ENCODE results near the gene EFEMP1. TPM values are rescaled to one million over a fixed set of nuclear protein-coding genes. Genes with fewer than 3 reads are reported as not detected.
A peak's percentile ranks its signal among the peaks of the same experiment; 100 is the strongest.

EFEMP1 gene
- total and polyA plus RNA-seq, 4 donors = 0.65 to 11.5 (median 6.5) TPM

DNA sequence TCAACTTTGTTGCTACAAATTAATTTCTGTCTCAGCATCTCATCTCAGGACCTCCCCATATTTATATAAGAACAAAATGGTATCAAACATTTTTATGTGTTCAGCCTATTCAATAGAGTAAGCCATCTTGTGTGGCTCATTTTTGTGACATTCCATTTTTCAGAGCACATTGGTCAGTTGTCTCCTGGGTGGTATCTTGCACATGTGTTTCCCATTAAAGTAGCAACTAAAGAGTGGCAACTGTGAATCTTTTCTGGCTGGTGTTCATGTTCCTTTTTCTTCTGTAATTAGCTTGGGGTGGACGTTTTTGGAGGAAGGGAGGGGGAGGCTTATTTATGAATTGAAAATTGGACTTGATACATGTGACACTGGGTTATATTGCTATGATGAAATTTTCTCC, 45.4 kb upstream of the EFEMP1 start:
- Histone ChIP-seq H3K27ac (ENCODE audit: low read depth in 1 of 2, low read length in 2 of 2) (no peak overlapping the region), H3K36me3 (ENCODE audit: control insufficient read depth in 4 of 4, insufficient read depth in 3 of 4, low read depth in 1 of 4, low read length in 3 of 4) (no peaks in the 10 kb centered on the region), H3K9me3 (ENCODE audit: control insufficient read depth in 4 of 4, low read length in 3 of 4) (no peaks in the 10 kb centered on the region), H3K4me3 (ENCODE audit: low read depth in 1 of 3, low read length in 3 of 3) (no peak overlapping the region), H3K4me1 (ENCODE audit: control insufficient read depth in 4 of 4, insufficient read depth in 4 of 4, low read length in 3 of 4) (peaks cover 0 to 2% (median 0%) of the 10 kb centered on the region in 4 donors), H3K9ac (ENCODE audit: low read depth in 1 of 2, low read length in 2 of 2) (no peak overlapping the region), H3K27me3 (ENCODE audit: control insufficient read depth in 4 of 4, insufficient read depth in 4 of 4, low read length in 3 of 4) (no peaks in the 10 kb centered on the region)
- WGBS = 15% methylated on average over 1 of the region's 1 CpG
- TF ChIP-seq JUND (IDR thresholded peaks at IDR 0.05) (no peak), YY1 (IDR thresholded peaks at IDR 0.05) (no peak)
- no peak for DNase-seq (ENCODE audit: low spot score)

DNA sequence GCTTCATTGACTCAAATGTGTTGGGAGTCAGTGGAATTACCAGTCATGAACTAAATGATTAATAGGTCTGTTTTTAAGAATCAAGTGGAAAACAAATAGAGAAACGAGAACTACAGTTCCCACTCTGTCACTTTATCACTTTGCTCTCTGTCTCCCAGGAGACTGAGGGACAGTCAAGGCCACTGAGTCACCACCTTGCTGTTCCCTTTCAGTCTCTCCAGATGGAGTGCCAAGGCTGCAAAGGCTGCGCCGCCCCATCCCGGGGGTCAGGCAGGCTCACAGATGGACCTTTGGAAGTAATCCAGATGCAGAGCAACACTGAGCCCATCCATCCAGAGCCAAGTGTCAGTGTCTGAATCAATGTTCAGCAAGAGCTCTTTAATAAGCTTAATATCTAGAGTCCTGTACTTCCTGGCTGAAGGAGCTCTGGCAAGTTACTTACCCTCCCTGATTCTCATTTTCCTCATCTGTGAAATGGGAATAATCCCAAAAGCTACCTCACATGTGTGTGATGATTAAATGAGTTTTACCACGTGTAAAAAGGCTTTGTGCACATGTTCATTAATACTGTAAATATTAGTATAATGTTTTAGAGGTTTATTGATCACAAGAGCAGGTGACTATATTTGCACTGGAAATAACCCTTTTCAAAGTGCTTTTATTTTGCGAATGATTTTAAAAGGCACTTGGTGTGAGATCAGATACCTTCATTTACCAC, 43.0 kb upstream of the EFEMP1 start:
- Histone ChIP-seq H3K4me3 (ENCODE audit: low read depth in 1 of 3, low read length in 3 of 3) (no peak overlapping the region), H3K27me3 (ENCODE audit: control insufficient read depth in 4 of 4, insufficient read depth in 4 of 4, low read length in 3 of 4) (no peaks in the 10 kb centered on the region), H3K4me1 (ENCODE audit: control insufficient read depth in 4 of 4, insufficient read depth in 4 of 4, low read length in 3 of 4) (peaks cover 0 to 2% (median 0%) of the 10 kb centered on the region in 4 donors), H3K9me3 (ENCODE audit: control insufficient read depth in 4 of 4, low read length in 3 of 4) (no peaks in the 10 kb centered on the region), H3K36me3 (ENCODE audit: control insufficient read depth in 4 of 4, insufficient read depth in 3 of 4, low read depth in 1 of 4, low read length in 3 of 4) (no peaks in the 10 kb centered on the region), H3K27ac (ENCODE audit: low read depth in 1 of 2, low read length in 2 of 2) (no peak overlapping the region), H3K9ac (ENCODE audit: low read depth in 1 of 2, low read length in 2 of 2) (no peak overlapping the region)
- DNase-seq (ENCODE audit: low spot score) = no peak
- TF ChIP-seq NR2F2 (IDR thresholded peaks at IDR 0.05) = peak; percentile 44
- no peak for TF ChIP-seq FOXA2 (IDR thresholded peaks at IDR 0.05)
- TF ChIP-seq SP1 (IDR thresholded peaks at IDR 0.05) = no peak
- TF ChIP-seq, protein P1, sequence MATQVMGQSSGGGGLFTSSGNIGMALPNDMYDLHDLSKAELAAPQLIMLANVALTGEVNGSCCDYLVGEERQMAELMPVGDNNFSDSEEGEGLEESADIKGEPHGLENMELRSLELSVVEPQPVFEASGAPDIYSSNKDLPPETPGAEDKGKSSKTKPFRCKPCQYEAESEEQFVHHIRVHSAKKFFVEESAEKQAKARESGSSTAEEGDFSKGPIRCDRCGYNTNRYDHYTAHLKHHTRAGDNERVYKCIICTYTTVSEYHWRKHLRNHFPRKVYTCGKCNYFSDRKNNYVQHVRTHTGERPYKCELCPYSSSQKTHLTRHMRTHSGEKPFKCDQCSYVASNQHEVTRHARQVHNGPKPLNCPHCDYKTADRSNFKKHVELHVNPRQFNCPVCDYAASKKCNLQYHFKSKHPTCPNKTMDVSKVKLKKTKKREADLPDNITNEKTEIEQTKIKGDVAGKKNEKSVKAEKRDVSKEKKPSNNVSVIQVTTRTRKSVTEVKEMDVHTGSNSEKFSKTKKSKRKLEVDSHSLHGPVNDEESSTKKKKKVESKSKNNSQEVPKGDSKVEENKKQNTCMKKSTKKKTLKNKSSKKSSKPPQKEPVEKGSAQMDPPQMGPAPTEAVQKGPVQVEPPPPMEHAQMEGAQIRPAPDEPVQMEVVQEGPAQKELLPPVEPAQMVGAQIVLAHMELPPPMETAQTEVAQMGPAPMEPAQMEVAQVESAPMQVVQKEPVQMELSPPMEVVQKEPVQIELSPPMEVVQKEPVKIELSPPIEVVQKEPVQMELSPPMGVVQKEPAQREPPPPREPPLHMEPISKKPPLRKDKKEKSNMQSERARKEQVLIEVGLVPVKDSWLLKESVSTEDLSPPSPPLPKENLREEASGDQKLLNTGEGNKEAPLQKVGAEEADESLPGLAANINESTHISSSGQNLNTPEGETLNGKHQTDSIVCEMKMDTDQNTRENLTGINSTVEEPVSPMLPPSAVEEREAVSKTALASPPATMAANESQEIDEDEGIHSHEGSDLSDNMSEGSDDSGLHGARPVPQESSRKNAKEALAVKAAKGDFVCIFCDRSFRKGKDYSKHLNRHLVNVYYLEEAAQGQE (IDR thresholded peaks at IDR 0.05) = no peak
- no peak for TF ChIP-seq JUND (IDR thresholded peaks at IDR 0.05)
- TF ChIP-seq TAF1 (conservative IDR thresholded peaks at IDR 0.05) = no peak
- TF ChIP-seq RXRA (IDR thresholded peaks at IDR 0.05) = no peak
- no peak for TF ChIP-seq FOXA1 (IDR thresholded peaks at IDR 0.05)
- WGBS = 50% methylated on average over 6 of the region's 6 CpGs

- Histone ChIP-seq H3K9me3 (ENCODE audit: control insufficient read depth in 4 of 4, low read length in 3 of 4) (no peaks in the 10 kb centered on the region), H3K4me1 (ENCODE audit: control insufficient read depth in 4 of 4, insufficient read depth in 4 of 4, low read length in 3 of 4) (peaks cover 0 to 5% (median 0%) of the 10 kb centered on the region in 4 donors), H3K9ac (ENCODE audit: low read depth in 1 of 2, low read length in 2 of 2) (no peak overlapping the region), H3K36me3 (ENCODE audit: control insufficient read depth in 4 of 4, insufficient read depth in 3 of 4, low read depth in 1 of 4, low read length in 3 of 4) (no peaks in the 10 kb centered on the region), H3K27me3 (ENCODE audit: control insufficient read depth in 4 of 4, insufficient read depth in 4 of 4, low read length in 3 of 4) (no peaks in the 10 kb centered on the region), H3K27ac (ENCODE audit: low read depth in 1 of 2, low read length in 2 of 2) (peak overlapping the region in 1 of 2 donors; percentile 18), H3K4me3 (ENCODE audit: low read depth in 1 of 3, low read length in 3 of 3) (no peak overlapping the region)
- 52% methylated on average over 3 of the region's 3 CpGs for WGBS
- TF ChIP-seq FOXA1 (IDR thresholded peaks at IDR 0.05) (no peak), TAF1 (conservative IDR thresholded peaks at IDR 0.05) (no peak), ATF3 (IDR thresholded peaks at IDR 0.05) (no peak), SP1 (IDR thresholded peaks at IDR 0.05) (no peak), FOXA2 (IDR thresholded peaks at IDR 0.05) (no peak), HNF4A (conservative IDR thresholded peaks at IDR 0.05) (no peak), HNF4G (IDR thresholded peaks at IDR 0.05) (no peak), JUND (IDR thresholded peaks at IDR 0.05) (no peak), YY1 (IDR thresholded peaks at IDR 0.05) (no peak)
- TF ChIP-seq, protein P1 (IDR thresholded peaks at IDR 0.05) = no peak
- TF ChIP-seq, protein P2, sequence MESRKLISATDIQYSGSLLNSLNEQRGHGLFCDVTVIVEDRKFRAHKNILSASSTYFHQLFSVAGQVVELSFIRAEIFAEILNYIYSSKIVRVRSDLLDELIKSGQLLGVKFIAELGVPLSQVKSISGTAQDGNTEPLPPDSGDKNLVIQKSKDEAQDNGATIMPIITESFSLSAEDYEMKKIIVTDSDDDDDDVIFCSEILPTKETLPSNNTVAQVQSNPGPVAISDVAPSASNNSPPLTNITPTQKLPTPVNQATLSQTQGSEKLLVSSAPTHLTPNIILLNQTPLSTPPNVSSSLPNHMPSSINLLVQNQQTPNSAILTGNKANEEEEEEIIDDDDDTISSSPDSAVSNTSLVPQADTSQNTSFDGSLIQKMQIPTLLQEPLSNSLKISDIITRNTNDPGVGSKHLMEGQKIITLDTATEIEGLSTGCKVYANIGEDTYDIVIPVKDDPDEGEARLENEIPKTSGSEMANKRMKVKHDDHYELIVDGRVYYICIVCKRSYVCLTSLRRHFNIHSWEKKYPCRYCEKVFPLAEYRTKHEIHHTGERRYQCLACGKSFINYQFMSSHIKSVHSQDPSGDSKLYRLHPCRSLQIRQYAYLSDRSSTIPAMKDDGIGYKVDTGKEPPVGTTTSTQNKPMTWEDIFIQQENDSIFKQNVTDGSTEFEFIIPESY (IDR thresholded peaks at IDR 0.05) = no peak
- DNase-seq (ENCODE audit: low spot score) = no peak
Observed at GRCh38 chr2:55965966-55966365, 42.4 kb upstream of the EFEMP1 start.
